IPS DF 4.7 (cell line): ENCODE results near the gene KRT2.
"Not testable (repeated sequence)": the region's sequence is repeated elsewhere in the genome, so short reads cannot be mapped to it uniquely, and the experiment has no call there.

ENCODE experiments used
- DNase-seq: peaks from one replicate; pipeline ENCODE4 v3.0.0-alpha.2; 2013; ENCODE audit warnings: low spot score; ENCODE audit errors: extremely low read depth

The KRT2 gene

DNA sequence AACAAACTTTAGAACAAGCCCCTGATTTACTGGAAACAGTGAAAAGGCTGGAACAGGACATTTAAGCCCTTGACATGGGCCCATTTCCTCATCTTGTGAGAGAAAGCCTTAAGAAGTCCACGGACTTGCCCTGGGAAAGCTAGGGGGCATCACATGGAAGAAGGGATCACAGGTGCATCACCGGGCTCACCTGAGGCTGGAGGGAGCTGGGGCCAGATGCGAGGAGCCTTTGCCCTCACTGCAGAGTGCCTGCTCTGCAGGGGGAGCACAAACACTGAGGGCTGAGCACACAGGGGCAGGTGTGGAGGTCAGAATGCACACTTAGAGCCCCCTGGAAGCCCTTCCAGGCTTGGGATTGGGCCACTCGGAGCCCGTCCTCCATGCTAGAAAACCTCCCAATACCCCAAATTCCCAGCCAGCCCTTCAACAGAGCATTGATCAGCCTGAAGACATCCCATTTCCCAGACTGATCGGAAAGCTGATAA, 33.4 kb upstream of the KRT2 start:
- no peak for DNase-seq

GRCh38 chr12:52684431-52684830, 32.4 kb upstream of the KRT2 start:
- no peak for DNase-seq

- DNase-seq = no peak
These were observed 31.7 kb upstream of the KRT2 start for GRCh38 chr12:52683575-52684300.

DNA sequence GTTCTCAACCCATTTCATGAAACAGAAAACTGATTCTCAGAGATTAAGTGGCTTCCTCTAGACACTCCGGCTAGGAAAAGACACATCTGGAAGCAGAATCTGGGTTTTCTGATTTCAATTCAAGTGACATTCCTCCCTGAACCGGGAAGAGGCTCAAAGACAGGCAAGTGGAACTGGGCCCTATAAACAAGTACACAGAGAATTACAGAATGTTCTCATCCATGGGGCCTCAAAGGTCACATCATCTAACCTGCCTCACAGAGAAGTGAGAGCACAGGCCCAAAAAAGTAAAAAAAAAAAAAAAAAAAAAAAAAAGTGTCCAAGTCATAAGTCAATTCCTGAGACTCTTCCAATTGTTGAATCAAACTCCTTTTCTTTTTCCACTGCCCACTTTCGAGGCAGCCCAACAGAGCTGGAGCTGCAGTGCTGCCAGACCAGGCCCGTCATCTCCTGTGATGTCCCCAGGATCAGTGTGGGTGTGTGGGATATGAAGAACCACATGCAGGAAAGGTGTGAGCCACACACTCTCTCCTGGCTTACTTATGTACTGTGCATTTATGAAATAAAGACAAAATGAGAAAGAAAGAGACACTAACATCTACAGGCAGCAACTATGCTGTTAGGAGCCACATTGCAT, 31.0 kb upstream of the KRT2 start:
- DNase-seq = no peak

- no peak for DNase-seq
These were observed 30.3 kb upstream of the KRT2 start for GRCh38 chr12:52682381-52682660.

DNA sequence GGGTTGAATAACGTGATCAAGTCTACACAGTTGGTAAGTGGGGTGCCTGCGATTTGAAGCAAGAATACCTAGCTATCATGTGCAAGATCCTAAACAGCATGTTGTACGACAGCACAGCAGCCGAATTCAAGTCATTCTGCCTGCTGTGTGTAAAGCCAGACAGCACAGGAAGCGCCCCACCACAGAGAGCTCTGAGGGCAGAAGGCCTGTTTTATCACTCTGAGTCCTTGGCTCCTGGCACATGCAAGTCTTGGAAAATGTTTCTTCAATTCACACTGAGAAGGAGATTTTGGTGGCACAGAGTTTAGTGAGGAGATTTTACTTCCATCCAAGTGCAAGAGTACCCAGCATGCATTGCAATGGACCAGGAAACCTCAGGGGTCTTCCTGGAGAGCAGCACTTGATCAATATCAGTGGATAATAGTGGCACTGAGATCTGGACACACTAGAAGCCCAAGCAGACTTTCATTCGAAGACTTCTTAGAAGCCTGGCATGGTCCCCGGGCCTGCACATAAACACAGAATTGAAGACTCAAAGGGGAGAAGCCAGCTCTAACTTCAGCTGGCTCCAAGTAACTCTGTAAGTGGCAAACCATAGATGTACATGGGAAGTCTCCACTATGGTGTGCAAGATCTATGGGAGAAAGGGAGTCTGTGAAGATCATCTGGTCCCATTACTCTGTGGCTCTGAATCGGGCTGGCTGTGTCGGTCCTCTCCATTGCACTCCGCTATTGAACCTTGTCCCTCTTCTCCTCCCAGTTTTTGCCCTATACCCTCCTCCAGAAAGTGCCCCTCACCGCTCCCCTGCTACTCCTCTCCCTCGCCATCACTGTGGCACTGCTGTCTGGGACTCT, 29.7 kb upstream of the KRT2 start:
- no peak for DNase-seq

DNA sequence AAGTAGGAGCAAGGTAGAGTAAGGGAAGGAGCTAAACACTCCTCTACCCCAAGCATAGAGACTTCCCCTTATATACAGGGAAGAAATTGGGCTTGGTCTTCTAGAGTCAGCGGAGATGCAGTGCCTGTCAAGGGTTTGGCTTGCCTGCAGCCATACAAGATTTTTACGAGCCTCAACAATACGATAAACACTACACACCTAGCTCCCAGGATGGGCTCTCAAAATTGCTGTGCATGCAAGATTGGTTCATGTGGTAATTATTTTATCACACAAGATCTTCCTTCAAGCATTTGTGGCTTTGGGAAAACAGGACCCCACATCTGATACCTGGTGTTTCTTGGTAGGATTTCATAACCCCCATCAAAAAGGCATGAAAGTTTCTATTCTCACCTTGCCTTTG, 28.4 kb upstream of the KRT2 start, which contains the start of gene KRT1:
Gene KRT1 (minus strand): TSS at position 45 of the 400 bp plus-strand sequence. CDS start 59 bp downstream, outside the sequence.
- DNase-seq = no peak

- no peak for DNase-seq
These were observed 27.9 kb upstream of the KRT2 start for GRCh38 chr12:52679875-52680274.

GRCh38 chr12:52677671-52678070, 25.7 kb upstream of the KRT2 start:
- no peak for DNase-seq

GRCh38 chr12:52677126-52677525, 25.1 kb upstream of the KRT2 start:
- DNase-seq = no peak

GRCh38 chr12:52676163-52676562, 24.2 kb upstream of the KRT2 start:
- DNase-seq = no peak

- DNase-seq = no peak
These were observed 23.3 kb upstream of the KRT2 start for GRCh38 chr12:52675301-52675701.

DNA sequence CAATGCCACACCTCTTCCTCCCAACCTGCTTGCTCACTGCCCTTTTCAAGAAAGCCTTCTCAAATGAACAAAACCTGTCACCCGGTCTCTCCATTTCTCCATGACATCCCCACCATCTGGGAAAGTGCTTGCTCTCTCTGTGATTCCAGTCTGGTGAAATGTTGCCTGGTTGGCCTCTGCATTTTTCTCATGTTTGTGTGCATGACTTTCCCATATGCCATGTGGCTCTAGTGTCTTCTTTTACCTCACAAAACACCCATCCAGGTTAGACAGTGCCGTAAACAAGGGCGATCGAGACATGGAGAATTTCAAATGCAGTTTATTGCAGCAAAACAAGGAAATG, 22.4 kb upstream of the KRT2 start:
- DNase-seq = no peak

DNA sequence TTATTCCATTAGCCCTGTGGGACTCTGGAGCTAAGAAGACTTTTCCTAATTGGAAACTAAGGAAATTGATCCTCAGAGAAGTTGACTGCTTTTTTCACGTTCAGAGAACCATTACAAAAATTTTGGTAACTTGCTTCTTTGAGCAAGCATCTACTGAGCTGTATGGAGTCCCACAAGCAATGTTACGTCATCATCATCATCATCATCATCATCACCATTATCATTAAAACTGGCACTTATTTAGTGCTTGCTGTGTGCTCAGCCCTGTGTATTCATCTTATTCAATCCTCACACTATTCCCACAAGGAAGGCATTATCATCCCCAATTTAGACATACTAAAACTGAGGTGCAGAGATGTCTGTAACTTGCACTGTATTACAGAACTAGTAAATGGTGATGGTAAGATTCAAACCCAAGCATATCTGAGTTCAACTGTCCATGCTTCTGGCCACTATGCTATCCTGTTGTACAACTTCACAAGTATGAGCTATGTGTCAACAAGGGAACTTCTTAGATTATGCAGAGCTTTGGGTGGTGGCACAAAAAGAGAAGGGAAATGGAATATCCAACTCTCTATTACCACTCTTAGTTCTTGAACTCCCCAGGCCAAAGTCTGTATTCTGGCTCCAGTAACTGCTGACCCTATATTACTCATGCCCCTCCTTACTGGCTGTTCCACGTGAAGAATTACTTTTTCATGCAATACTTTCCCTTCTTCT, 21.9 kb upstream of the KRT2 start:
- no peak for DNase-seq

DNA sequence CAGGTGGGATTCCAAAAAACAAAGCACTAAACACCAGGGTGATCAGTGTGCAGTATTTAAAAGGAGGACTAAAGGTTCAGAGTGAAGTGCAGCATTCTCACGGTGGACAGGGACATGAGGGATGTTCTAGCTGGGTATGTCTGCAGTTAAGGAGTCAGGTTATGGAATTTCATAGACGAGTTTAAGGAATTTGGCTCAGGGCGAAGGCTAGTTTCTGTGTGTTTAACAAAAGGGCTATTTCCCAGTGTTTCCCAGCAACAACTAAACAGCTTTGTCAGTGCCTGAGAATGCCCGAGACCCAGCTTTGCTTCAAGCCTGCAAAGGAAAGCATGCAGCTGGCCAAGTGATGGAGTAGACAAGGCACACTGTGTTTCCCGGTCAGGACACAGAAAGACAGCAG, 21.2 kb upstream of the KRT2 start:
- DNase-seq = no peak

- no peak for DNase-seq
These were observed 20.4 kb upstream of the KRT2 start for GRCh38 chr12:52672321-52672933.

- no peak for DNase-seq
These were observed 18.9 kb upstream of the KRT2 start for GRCh38 chr12:52670961-52671360.

GRCh38 chr12:52670506-52670905, 18.5 kb upstream of the KRT2 start:
- no peak for DNase-seq

- DNase-seq = not testable (repeated sequence)
These were observed 17.9 kb upstream of the KRT2 start for GRCh38 chr12:52669941-52670340.

DNA sequence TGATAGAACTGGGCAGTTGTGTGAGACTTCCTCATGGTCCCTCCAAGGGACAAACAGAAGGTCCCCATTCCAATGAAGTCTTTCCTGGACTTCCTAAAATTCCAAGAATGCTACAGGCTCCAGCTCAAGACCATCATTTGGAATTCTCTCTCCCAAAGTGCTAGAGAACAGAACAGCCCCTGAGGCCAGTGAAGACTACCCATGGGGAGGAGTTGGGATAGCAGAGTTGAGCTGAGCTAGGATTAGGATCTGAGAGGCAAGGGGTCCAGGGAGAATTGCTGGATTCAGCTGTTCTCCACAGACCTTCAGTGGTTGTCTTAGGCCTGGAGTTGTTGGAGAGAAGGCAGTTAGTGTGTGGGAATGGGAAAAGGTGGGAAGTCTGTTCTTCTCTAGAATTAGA, 17.4 kb upstream of the KRT2 start:
- DNase-seq = no peak

DNA sequence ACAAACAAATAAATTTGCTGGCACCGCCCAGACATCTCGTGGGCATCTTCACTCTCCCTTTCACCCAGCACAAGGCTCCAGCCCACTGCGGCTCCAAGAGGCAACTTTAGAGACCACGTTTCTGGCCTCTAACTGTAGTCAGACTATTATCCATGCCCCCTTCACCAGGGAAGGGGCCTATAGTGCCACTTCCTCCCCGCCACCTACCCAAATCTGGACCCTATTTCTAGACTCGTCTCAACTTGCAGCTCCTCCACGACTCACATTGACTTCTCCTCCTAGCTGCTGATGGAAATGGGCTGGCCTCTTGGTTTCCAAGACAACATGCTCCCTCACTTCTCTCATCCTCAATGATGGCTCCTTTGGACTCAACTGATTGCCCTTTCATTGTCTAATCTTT, 15.9 kb upstream of the KRT2 start:
- DNase-seq = no peak
